EH (cell line): Measurements from ENCODE around the gene ITM2C.

Experiments used
- DNase-seq: peaks from one replicate; pipeline ENCODE4 v3.0.0-alpha.2; 2015; ENCODE audit warnings: low read depth

ITM2C gene

DNA sequence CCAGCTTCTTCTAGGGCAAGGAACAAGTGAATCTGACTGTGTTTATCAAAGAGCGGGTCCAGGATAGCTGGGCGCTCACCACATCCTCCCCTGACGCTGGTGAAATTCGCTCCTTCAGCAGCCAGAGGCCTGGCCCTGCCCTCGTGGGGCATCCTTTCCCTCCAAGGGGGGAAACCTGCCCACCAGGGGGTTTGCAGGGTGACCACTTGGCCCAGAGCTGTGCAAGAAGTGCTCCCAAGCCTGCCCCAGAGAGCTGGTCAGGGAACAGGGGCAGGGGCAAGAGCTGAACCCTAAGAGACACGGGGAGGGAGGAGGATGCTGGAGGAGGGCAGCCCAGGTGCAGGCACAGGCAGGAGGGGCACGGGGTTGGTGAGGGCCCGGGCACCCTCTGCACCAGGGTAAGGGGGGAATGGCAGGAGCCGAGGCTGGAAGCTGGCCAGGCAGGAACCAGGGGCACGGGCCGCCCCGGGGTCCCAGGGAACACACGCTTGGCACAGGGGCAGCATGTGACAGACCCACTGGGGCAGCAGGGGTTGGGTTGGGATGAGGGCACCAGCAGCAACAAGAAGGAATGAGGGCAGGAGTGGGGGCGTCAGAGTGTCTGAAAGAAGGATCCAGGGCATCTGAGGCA is 63.1 kb downstream of the ITM2C start:
- DNase-seq, result no peak
